Renal cortex interstitium (tissue), 15 donors: ENCODE results near the gene DCTD. TPM values are rescaled to one million over a fixed set of nuclear protein-coding genes. Genes with fewer than 3 reads are reported as not detected.
A peak's percentile ranks its signal among the peaks of the same experiment; 100 is the strongest.

Source experiments
- DNase-seq, 11 donors: peaks; one replicate each; pipeline ENCODE4 v3.0.0-alpha.2; 2013; ENCODE audit warnings: low read depth in 9 of 11, low spot score in 4 of 11; ENCODE audit errors: extremely low read depth in 1 of 11
- long read RNA-seq, 16 experiments: transcript quantifications; one replicate each; lab custom pipeline, GENCODE V29; 2026
- polyA plus RNA-seq, 3 donors: library from polyadenylated mRNA; unstranded; fragments of 120-200 nt; gene quantifications; one replicate each; pipeline ENCODE4 v1.2.1, GENCODE V29; 2013; ENCODE audit not compliant: insufficient read length in 3 of 3

The DCTD gene
- polyA plus RNA-seq: 100 to 1,000 TPM; 109 to 126 (median 124) TPM
- long read RNA-seq, donor 1, transcript DCTD-201 (6 exons, 1,931 nt): major isoform, 21 of 25 reads
- long read RNA-seq, donor 1, partial matches to known transcripts: 0 of 25 reads
- long read RNA-seq, donor 1, other reads (novel, unspliced or antisense): 0 of 25 reads
- long read RNA-seq, donor 2, transcript DCTD-201 (6 exons, 1,931 nt): major isoform, 16 of 20 reads
- long read RNA-seq, donor 2, partial matches to known transcripts: 0 of 20 reads
- long read RNA-seq, donor 2, other reads (novel, unspliced or antisense): 0 of 20 reads
- long read RNA-seq, donor 3, transcript DCTD-202 (6 exons, 1,972 nt): minor isoform, 13 of 89 reads
- long read RNA-seq, donor 3, transcript DCTD-201 (6 exons, 1,931 nt): major isoform, 29 of 89 reads
- long read RNA-seq, donor 3, partial matches to known transcripts: 46 of 89 reads
- long read RNA-seq, donor 3, other reads (novel, unspliced or antisense): 0 of 89 reads
- long read RNA-seq, donor 4, transcript DCTD-201 (6 exons, 1,931 nt): major isoform, 16 of 27 reads
- long read RNA-seq, donor 4, partial matches to known transcripts: 6 of 27 reads
- long read RNA-seq, donor 4, other reads (novel, unspliced or antisense): 0 of 27 reads
- long read RNA-seq, donor 5: 0 reads
- long read RNA-seq, donor 6, transcript DCTD-201 (6 exons, 1,931 nt): major isoform, 18 of 24 reads
- long read RNA-seq, donor 6, partial matches to known transcripts: 0 of 24 reads
- long read RNA-seq, donor 6, other reads (novel, unspliced or antisense): 0 of 24 reads
- long read RNA-seq, donor 7, transcript DCTD-202 (6 exons, 1,972 nt): minor isoform, 10 of 30 reads
- long read RNA-seq, donor 7, transcript DCTD-201 (6 exons, 1,931 nt): major isoform, 18 of 30 reads
- long read RNA-seq, donor 7, partial matches to known transcripts: 0 of 30 reads
- long read RNA-seq, donor 7, other reads (novel, unspliced or antisense): 0 of 30 reads
- long read RNA-seq, donor 8: 0 reads
- long read RNA-seq, donor 9, transcript DCTD-201 (6 exons, 1,931 nt): major isoform, 20 of 22 reads
- long read RNA-seq, donor 9, partial matches to known transcripts: 0 of 22 reads
- long read RNA-seq, donor 9, other reads (novel, unspliced or antisense): 0 of 22 reads
- long read RNA-seq, donor 10, transcript DCTD-201 (6 exons, 1,931 nt): major isoform, 18 of 21 reads
- long read RNA-seq, donor 10, partial matches to known transcripts: 0 of 21 reads
- long read RNA-seq, donor 10, other reads (novel, unspliced or antisense): 0 of 21 reads
- long read RNA-seq, donor 11, transcript DCTD-201 (6 exons, 1,931 nt): major isoform, 12 of 15 reads
- long read RNA-seq, donor 11, partial matches to known transcripts: 0 of 15 reads
- long read RNA-seq, donor 11, other reads (novel, unspliced or antisense): 0 of 15 reads
- long read RNA-seq, donor 12, transcript DCTD-201 (6 exons, 1,931 nt): major isoform, 8 of 11 reads
- long read RNA-seq, donor 12, partial matches to known transcripts: 0 of 11 reads
- long read RNA-seq, donor 12, other reads (novel, unspliced or antisense): 0 of 11 reads
- long read RNA-seq, donor 13: 0 reads
- long read RNA-seq, donor 14, transcript DCTD-202 (6 exons, 1,972 nt): minor isoform, 7 of 33 reads
- long read RNA-seq, donor 14, transcript DCTD-201 (6 exons, 1,931 nt): major isoform, 18 of 33 reads
- long read RNA-seq, donor 14, partial matches to known transcripts: 5 of 33 reads
- long read RNA-seq, donor 14, other reads (novel, unspliced or antisense): 0 of 33 reads
- long read RNA-seq, donor 15, transcript DCTD-201 (6 exons, 1,931 nt): major isoform, 11 of 14 reads
- long read RNA-seq, donor 15, partial matches to known transcripts: 0 of 14 reads
- long read RNA-seq, donor 15, other reads (novel, unspliced or antisense): 0 of 14 reads
- long read RNA-seq, donor 16, transcript DCTD-201 (6 exons, 1,931 nt): major isoform, 47 of 67 reads
- long read RNA-seq, donor 16, transcript DCTD-202 (6 exons, 1,972 nt): minor isoform, 10 of 67 reads
- long read RNA-seq, donor 16, partial matches to known transcripts: 5 of 67 reads
- long read RNA-seq, donor 16, other reads (novel, unspliced or antisense): 0 of 67 reads

GRCh38 chr4:182917182-182918043 is at the start of gene DCTD:
Gene DCTD (minus strand): TSS chr4:182917386. CDS start chr4:182915568, 1,818 bp downstream.
- DNase-seq: peak in 9 of 11 donors; percentile 49 to 75 (median 62)

DNA sequence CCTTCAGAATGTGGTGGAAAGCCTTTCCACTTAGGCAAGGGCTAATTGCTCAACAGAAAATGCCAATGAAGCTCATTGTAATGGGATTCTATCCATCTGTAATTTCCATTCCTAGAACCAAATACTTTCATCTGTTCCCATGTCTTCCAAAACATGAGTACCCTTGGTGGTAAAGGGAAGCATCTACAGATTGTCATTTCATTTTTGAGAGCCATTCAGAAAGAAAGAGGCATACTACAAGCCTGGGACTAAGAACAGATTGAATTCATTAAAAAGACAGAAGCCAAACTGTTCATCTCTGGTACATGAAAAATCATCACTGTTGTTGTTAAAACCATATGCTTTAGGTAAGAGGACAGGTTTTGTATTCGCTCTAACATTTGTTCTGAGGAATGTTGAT is 43.6 kb upstream of the DCTD start:
- no peak for DNase-seq

GRCh38 chr4:182960228-182960627 is 43.0 kb upstream of the DCTD start:
- DNase-seq: no peak

GRCh38 chr4:182955411-182955810 is 38.2 kb upstream of the DCTD start:
- DNase-seq: no peak

GRCh38 chr4:182944484-182945213 is 27.5 kb upstream of the DCTD start:
- DNase-seq: no peak

GRCh38 chr4:182939680-182940079 is 22.5 kb upstream of the DCTD start:
- DNase-seq: no peak

DNA sequence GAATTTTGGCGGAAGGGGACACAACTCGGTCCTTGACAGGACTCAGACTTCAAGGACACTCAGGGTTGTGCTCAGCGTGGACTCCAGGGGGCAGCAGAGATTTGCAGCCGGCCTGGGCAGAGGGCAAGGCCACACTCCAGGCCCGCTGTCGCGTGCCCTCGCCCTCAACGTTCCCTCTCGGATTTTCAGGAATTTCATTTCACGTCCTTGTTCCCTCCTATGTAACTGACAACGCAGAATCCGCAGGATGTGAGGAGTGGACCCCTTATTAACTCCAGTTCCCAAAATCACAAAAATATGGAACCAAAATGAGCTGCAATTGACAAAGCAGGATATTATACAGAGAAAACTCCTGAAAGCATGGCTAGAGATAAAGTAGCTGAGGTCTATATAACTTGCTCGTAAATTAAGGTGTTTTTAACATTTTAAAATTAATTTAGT is 21.0 kb upstream of the DCTD start:
- peak in 3 of 11 donors; percentile 35 to 54 (median 40) for DNase-seq

DNA sequence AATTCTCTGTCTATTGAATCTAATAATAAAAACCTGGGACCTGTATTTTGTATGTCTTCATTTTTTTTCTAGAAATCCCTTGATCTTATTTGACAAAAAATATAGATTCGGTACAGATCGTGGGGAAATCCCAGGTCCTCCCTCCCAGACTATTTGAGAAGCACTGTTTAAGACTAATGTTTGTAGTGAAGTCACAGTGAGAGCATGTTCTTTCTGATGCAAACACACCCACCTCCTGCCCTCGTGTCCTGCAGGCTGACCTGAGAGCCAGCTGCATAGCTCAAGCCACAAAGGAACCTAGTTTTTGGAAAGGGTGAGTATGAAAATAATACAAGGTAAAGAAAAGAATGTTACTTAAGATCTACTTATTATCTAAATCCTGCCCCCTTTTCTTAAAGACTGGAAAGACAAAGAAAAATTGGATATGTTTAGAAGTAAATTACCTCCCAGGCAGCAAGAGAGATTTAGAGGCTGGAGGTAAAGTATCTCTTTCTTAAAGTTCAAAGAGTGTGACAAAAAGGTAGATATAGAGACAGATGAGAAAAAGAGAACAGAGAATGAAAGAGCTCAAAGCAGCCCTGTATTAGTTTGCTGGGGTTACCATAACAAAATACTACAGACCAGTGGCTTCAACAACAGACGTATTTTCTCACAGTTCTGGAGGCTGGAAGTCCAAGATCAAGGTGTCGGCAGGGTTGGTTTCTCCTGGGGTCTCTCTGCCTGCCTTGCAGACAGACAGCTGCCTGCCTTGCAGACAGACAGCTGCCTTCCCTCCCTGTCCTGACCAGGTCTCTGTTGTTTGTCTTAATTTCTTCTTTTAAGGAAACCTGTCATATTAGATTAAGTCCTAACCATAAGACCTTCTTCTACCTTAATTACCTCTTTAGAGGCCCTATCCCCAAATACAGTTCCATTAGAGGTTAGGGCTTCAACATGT is 20.4 kb upstream of the DCTD start:
- no peak for DNase-seq

DNA sequence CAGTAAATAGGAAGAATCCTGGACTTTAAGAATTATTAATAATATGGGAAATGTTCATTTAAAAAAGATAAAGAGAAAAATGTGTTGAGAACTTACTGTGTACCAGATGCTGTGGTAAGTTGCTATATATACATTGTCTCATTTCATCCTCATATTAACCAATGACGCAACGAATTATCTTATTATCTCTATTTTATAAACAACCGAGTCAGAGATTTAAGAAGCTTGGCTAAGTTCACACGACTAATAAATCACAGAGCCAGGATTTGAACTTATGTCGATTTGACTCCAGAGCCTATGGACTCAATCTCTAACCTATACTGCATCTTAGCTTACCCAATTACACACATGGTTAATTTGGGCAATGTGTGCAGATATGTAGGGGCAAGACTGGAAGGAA is 15.5 kb upstream of the DCTD start:
- no peak for DNase-seq

DNA sequence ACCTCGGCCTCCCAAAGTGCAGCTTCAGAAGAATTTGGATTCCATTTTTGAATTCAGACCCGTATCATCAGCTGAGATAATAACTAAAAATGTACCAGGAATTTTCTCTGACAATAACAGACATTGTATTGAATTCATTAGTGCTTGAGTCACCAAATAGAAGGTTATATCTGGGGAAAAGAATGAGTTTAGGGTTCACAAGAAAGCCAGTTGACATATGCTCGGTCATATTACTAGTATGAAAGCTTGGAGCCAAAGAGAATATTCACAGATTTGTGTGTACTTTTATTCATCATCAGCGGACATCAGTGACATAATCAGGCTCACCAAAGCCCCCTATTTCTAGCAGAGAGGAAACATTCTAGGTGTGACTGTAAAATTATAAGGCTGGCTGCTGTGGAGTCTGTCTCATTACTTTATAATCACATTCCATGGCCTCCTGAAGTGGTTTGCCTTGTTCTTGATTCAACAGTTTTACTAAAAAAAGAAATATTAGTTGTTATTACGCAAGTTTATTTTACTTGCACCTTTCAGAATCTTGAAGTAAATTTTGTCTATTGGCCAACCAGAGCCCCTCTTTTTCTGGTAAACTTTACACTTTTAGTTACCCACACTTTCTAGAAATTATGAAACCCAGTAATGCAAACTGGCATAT is 14.6 kb upstream of the DCTD start:
- no peak for DNase-seq

- no peak for DNase-seq
These were observed 13.7 kb upstream of the DCTD start for GRCh38 chr4:182930889-182931288.

DNA sequence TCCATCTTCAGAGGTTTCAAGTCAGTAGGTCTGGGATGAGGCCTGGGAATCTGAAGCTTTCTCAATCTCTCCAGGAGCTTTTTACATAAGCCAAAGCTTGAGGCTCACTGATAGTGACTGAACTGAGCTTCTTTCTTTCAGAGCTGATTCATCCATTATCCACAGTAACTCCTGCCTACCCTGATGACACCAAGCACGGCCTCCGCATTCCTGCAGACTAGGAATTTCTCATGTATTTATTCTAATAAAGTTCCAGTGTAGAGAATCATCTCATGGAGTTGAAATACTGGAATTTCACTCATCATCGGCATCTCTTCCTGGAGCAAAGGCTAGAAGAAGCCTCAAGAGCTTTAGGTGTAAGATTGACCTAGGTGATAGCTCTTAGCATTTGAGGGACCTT is 12.1 kb upstream of the DCTD start:
- DNase-seq: no peak

DNA sequence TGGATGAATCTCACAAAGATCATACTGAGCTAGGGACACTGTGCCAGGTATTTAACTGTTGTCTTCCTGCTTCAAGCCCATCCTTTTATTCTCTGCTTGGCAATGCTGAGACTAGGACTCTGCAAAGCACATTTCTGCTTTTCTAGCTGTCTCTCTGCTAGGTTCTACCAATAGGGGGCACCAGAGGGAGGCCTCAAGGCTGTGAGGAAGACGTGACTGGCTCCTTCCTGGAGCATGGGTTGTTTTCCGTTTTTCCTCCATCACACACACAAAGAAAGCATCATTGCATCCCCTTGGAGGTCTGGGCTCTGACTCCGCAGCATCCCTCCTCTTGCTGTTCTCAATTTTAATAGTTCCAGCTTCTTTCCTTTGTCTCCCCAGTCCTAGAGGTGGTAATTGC is 10.9 kb upstream of the DCTD start:
- DNase-seq: no peak

DNA sequence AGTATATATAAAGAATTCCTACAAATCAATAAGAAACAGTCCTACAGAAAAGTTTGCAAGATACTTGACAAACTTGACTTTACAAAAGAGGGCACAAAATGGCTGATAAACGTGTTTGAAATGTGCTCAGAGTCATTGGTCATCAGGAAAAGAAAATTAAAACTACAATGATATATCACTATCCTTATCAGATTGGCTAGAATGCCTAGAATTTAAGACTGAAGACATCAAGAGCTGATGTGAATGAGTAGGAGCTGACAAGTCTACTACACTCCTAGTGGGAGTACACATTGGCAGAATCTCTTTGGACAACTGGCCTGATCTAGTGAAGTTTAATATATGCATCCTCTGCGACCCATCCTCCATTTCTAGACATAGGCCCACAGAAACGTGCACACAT is 10.3 kb upstream of the DCTD start:
- DNase-seq: no peak
